Hematopoietic multipotent progenitor cell treated with erythropoietin and hydrocortisone succinate and interleukin-3 and kit ligand, for 15 days (in vitro differentiated cells): ENCODE results near the gene B3GLCT.
"Not testable (repeated sequence)": the region's sequence is repeated elsewhere in the genome, so short reads cannot be mapped to it uniquely, and the experiment has no call there.

Source experiments
- DNase-seq: peaks from one replicate; pipeline ENCODE4 v3.0.0-alpha.2; 2015; ENCODE audit warnings: low spot score

B3GLCT gene

DNA sequence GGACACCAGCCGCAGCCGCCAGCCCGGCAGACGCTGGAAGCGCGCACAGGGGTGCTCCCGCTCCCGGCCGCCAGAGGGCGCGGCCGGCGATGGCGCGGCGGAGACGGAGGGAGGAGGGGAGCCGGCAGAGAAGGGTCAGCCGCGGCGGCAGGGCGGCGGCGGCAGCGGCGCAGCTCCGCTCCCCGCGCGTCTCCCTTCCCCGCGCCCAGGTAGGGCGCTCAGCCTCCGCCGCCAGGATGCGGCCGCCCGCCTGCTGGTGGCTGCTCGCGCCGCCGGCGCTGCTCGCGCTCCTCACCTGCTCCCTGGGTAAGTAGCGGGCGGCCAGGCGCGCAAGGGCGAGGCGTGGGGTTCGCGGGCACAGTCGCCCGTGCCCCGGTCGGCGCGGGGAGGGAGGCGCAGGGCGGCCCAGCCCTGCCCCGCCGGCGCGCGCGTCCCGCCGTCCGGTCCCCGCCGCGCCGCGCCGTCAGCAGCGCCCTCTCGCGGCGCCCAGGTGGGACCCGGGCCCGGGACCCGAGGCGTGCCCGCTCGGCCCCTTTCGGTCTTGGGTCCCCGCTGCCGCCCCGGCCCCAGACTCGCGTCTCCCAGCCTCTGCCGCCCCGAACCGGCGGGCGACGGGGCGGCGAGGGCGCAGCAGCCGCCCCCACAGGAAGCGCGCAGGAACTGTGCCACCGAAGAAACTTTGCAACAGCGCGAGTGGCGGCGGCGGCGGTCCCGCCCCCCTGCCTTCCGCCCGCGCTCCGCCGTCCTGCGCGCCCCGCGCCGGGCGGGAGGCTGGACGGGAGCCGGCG lies at the start of gene B3GLCT:
Gene B3GLCT, plus strand, starts transcription at position 127 of the 788 bp plus-strand sequence. Its CDS starts 110 bp downstream, at position 237.
- DNase-seq: peak; percentile 84

DNA sequence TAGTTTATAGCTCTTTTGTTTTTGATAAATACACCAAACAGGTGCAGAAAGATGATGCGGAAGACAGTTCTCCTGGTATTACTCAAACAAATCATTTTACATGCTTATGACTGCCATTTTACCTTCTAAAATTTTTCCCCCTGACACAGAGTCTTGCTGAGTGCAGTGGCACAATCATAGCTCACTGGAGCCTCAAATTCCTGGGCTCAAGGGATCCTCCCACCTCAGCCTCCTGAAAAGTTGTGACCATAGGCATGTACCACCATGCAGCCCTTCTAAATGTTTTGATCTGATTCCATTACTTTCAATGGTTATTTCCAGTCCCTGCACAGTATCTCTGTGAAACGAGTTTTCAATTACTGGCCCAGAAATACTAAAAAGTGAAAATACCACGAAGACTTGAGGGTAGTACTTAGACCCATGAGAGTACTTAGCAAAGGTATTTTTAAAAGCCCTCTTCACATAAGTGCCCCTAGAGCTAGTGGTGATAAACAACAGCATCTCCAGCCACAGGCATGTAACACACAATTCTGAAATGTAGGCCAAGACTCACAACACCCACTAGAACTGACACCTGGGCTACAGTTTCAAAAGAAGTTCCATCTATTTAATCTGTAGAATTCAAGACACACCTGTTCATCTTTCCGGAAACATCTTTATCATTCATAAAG lies 49.3 kb upstream of the B3GLCT start:
- DNase-seq: no peak

DNA sequence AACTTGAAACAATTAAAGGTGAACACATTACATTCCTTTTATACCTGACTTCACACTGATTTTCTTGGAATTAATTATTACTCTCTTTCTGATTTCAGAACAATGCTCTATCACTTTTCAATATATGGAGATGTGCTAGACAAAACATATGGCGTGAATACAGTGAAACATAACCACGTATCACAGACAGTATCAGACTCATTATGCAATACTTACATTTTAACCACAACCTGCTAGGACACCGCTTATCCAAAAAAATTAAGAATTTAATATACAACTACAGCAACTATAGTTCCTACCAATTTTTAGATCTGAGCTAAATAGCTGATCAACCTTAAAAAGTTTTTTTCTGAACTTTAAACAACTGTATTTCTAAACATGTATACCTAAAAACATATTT lies 47.9 kb upstream of the B3GLCT start:
- no peak for DNase-seq

- no peak for DNase-seq
Observed at GRCh38 chr13:31154939-31155338, 44.8 kb upstream of the B3GLCT start.

GRCh38 chr13:31159306-31159705 lies 40.5 kb upstream of the B3GLCT start:
- no peak for DNase-seq

DNA sequence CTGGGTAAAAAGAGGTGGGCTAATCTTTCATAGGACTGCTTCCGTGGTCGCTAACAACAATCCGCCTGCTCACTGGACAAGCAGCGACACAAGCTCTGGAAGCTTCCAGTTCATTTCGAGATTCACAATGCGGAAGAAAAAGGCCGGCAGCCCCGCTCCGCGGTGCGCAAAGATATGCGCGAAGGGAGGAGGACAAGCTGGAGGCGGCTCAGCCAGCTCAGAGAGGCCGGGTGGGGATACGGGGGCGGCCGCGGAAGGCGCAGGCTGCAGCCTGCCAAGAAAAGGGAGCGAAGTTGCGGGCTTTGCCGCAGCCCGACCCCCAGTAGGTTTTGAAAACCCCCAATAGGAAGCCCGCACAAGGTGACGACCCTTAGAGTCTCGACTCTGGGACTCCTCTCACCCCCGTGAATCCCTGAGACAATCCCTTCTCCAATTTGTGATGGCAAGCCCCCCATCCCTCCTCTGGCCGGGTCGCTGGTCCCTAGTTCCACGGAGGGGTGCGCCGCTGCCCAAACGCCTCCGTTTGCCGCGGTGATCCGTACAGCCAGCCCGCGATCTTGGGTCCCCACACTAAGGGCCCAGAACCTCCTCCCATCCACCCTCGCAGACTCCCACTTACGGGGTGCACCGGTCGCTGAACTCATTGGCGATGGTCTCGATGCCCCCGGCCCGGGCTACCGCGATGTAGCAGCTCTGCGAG lies 38.8 kb upstream of the B3GLCT start:
- peak; percentile 52 for DNase-seq

DNA sequence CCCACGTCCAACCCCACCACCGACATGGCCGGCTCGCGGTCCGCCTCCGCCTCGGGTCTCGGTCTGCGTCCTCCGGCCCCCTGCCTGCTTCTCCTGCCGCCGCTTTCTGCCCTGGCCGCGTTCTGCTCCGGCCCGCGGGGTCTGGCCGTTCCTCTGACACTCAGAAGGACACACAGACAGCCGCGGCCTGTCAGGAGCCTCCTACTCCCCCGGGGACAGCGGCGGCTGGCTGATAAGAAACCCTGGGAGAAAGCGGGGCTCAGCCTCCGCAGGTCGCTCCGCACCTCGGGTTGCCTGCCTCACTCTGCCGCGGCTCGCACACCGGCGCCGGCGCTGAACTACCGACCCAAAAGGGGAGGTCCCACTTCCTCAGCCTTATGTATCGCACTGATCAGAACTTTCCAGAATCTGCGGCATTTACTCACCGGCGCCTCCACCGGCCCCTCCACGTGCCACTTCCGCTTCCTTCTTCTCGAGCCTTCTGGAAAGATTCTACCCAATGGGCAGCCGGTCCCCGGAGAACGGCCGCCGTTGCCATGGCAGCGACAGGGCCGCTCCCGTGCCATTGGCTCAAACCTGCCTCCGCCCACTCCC lies 38.1 kb upstream of the B3GLCT start, which contains the start of gene HSPH1:
Gene HSPH1, minus strand, starts transcription at position 348 of the 594 bp plus-strand sequence. Its CDS starts 322 bp downstream, at position 26.
- peak; percentile 99 for DNase-seq

GRCh38 chr13:31162151-31163008 lies 37.4 kb upstream of the B3GLCT start:
- peak; percentile 94 for DNase-seq

DNA sequence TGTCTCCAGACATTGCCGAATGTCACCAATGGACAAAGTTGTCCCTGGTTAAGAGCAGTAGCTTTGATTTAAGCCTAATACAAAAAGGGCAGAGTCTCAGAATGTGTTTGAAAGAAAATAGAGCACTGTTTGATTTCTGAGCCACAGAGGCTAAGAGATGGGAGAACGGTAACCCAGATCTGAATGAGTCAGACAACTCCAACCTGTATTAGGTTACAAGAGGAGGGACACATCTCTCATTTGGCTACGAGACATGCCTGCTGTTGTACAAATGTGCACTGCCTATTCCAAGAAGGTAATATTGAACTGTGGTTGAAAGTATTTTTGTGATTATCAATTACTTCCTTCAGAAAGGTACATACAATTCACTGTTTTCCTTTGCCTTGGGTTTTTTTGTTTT lies 33.2 kb upstream of the B3GLCT start:
- DNase-seq: no peak

DNA sequence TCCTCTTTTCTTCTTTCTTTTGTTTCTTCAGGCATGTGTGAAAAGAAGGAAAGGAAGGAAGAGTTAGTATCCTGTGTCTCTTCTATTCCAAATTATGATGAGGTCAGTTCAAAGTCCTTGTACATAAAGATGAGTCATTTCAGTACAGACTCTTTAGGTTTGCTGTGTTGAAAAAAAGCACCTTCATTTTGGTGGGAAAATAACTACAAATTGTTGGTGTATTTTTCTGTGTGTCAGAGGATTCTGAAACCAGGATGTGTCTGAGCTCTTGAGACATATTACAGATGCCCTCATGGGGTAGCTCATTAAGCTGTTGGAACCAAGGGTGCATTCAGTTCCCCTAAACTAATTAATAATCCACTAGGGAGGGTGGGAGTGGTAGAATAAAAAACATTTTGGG lies 32.3 kb upstream of the B3GLCT start:
- DNase-seq: no peak

GRCh38 chr13:31168166-31168565 lies 31.6 kb upstream of the B3GLCT start:
- no peak for DNase-seq

DNA sequence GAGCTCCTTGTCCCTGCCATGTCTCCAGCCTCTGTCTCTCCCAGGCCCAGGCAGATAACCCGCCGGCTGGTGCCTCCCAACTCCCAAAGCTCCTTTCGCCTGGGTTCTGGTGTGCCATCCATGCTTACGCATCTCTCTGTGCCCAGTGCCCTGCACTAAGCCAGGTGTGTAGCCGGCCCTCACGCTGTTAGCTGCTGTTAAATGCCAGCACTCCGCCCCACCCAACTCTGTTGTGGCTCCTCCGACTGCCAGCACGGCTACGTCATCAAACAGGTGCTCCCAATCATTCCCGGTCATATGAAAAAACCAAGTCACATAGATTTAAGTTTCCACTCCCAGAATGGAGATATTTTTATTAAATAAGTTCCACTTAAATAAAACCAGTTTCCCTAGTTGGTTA lies 31.0 kb upstream of the B3GLCT start:
- no peak for DNase-seq

GRCh38 chr13:31172001-31172400 lies 27.8 kb upstream of the B3GLCT start:
- no peak for DNase-seq

GRCh38 chr13:31172535-31172934 lies 27.2 kb upstream of the B3GLCT start:
- no peak for DNase-seq

DNA sequence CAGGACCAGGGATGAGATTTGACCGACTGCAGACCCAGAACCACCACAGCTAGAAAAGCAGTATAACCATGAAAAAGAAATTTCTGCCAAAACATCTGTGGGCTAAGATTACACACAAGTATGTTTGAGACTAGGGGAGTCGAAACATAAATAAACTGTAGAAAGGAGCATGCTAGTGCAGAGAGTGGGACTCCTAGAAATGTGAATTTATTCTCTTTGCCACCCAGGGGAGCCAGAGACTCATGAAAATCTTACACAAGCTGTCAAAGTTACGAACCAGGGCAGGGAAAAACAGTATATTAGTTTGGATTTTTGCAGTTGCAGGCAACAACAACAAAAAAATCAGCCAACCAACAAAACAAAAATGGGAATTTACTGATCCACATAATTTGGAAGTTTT lies 25.8 kb upstream of the B3GLCT start:
- DNase-seq: no peak

GRCh38 chr13:31175847-31176532 lies 23.8 kb upstream of the B3GLCT start:
- DNase-seq: no peak

- not testable (repeated sequence) for DNase-seq
Observed at GRCh38 chr13:31177813-31178495, 21.8 kb upstream of the B3GLCT start.

DNA sequence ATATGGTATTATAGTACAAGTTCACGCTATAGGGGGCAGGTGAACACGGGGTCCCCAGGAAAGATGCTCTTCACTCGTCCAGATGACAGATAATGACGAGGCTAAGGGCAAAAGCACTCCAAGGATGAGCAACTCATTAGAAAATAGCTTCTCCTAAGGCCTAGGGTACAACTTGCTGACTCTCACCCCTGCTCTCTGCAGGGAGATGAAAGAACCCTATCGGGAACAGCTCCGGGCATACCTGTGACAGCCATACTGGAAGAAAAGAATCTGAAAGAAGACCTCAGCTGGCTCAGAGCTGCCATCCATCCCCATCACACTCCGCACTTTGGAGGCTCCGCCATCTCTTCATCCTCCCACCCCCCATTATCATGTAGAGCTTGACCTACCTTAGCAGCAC lies 20.5 kb upstream of the B3GLCT start:
- DNase-seq: no peak

GRCh38 chr13:31179754-31180153 lies 20.0 kb upstream of the B3GLCT start:
- no peak for DNase-seq

DNA sequence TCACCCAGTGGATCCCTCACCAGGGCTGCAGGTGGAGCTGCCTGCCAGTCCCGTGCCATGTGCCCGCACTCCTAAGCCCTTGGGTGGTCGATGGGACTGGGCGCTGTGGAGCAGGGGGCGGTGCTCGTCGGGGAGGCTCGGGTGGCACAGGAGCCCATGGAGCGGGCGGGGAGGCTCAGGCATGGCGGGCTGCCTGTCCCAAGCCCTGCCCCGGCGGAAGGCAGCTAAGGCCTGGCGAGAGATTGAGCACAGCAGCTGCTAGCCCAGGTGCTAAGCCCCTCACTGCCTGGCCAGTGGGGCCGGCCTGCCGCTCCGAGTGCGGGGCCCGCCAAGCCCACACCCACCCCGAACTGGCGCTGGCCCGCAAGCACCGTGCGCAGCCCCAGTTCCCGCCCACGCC lies 16.8 kb upstream of the B3GLCT start:
- no peak for DNase-seq
